Measurements from ENCODE around the gene GLIS1.

- TF ChIP-seq CTCF (IDR thresholded peaks at IDR 0.05; ENCODE audit: poor library complexity) (no peak), EZH2phosphoT487 (IDR thresholded peaks at IDR 0.05; ENCODE audit: low read depth, severe bottlenecking, unreplicated experiment) (no peak), EZH2 (IDR thresholded peaks at IDR 0.05; ENCODE audit: borderline replicate concordance) (no peak)
Observed at GRCh38 chr1:53646732-53647131, 92.2 kb downstream of the GLIS1 start.
